Stimulated activated CD8-positive, alpha-beta memory T cell treated with anti-CD3 and anti-CD28 coated beads, Interleukin-7, amount 100 ng/mL, for 4 hours (primary cell): Measurements from ENCODE around the gene MPP3.

Experiments used
- DNase-seq, 2 donors: peaks; one replicate each; pipeline ENCODE4 v3.0.0-alpha.2; 2020; ENCODE audit warnings: low read depth in 2 of 2

MPP3 gene

GRCh38 chr17:43832168-43832975 is 574 bp downstream of the MPP3 start:
- DNase-seq: no peak

GRCh38 chr17:43831633-43832032 is 1.3 kb downstream of the MPP3 start:
- no peak for DNase-seq

- DNase-seq: no peak
Measured at GRCh38 chr17:43830510-43831140, 2.3 kb downstream of the MPP3 start.

- no peak for DNase-seq
Measured at GRCh38 chr17:43829738-43830137, 3.2 kb downstream of the MPP3 start.

GRCh38 chr17:43827596-43827995 is 5.3 kb downstream of the MPP3 start:
- DNase-seq: no peak

GRCh38 chr17:43826206-43826605 is 6.7 kb downstream of the MPP3 start:
- no peak for DNase-seq

GRCh38 chr17:43825567-43825966 is 7.4 kb downstream of the MPP3 start:
- DNase-seq: no peak

GRCh38 chr17:43823350-43824084 is 9.4 kb downstream of the MPP3 start:
- no peak for DNase-seq

GRCh38 chr17:43822570-43823190 is 10.3 kb downstream of the MPP3 start:
- no peak for DNase-seq

GRCh38 chr17:43820759-43821158 is 12.2 kb downstream of the MPP3 start:
- DNase-seq: no peak

GRCh38 chr17:43818966-43819365 is 14.0 kb downstream of the MPP3 start:
- DNase-seq: no peak

GRCh38 chr17:43817826-43818225 is 15.1 kb downstream of the MPP3 start:
- no peak for DNase-seq

- no peak for DNase-seq
Measured at GRCh38 chr17:43816336-43817320, 16.3 kb downstream of the MPP3 start.

GRCh38 chr17:43814714-43815113 is 18.2 kb downstream of the MPP3 start:
- no peak for DNase-seq

GRCh38 chr17:43814026-43814425 is 18.9 kb downstream of the MPP3 start:
- no peak for DNase-seq

GRCh38 chr17:43813386-43813785 is 19.6 kb downstream of the MPP3 start:
- no peak for DNase-seq

GRCh38 chr17:43812396-43813265 is 20.3 kb downstream of the MPP3 start:
- no peak for DNase-seq

GRCh38 chr17:43810823-43811222 is 22.1 kb downstream of the MPP3 start:
- DNase-seq: no peak

GRCh38 chr17:43810226-43810715 is 22.7 kb downstream of the MPP3 start:
- no peak for DNase-seq

- no peak for DNase-seq
Measured at GRCh38 chr17:43809121-43809520, 23.8 kb downstream of the MPP3 start.
